Measurements from ENCODE around the gene F10. TPM values are rescaled to one million over a fixed set of nuclear protein-coding genes. Genes with fewer than 3 reads are reported as not detected.
A peak's percentile ranks its signal among the peaks of the same experiment; 100 is the strongest.

The F10 gene
- total RNA-seq, 2 donors from 2014 or later, result 25.5 to 31.5 TPM

GRCh38 chr13:113148940-113149503 is 26.4 kb downstream of the F10 start:
- no peak overlapping the region for H3K27ac ChIP-seq
- ATAC-seq (ENCODE audit: insufficient number of reproducible peaks, low FRiP score, low read depth) (no peak), DNase-seq (ENCODE audit: low spot score) (no peak)
- H3K36me3 ChIP-seq, result no peaks in the 10 kb centered on the region
- H3K9me3 ChIP-seq, result no peaks in the 10 kb centered on the region
- H3K4me1 ChIP-seq (ENCODE audit: control insufficient read depth in 1 of 2, low read depth in 2 of 2), result peaks cover 7 to 17% of the 10 kb centered on the region in 2 donors
- no peak overlapping the region for H3K4me3 ChIP-seq
- H3K27me3 ChIP-seq (replicated peaks; ENCODE audit: insufficient read depth), result no peaks in the 10 kb centered on the region
- TF ChIP-seq CTCF (IDR thresholded peaks at IDR 0.05), result no peak

GRCh38 chr13:113149711-113150549 is 27.3 kb downstream of the F10 start:
- H3K4me3 ChIP-seq, result no peak overlapping the region
- no peaks in the 10 kb centered on the region for H3K9me3 ChIP-seq
- no peak for DNase-seq (ENCODE audit: low spot score)
- peaks cover 7 to 17% of the 10 kb centered on the region in 2 donors for H3K4me1 ChIP-seq (ENCODE audit: control insufficient read depth in 1 of 2, low read depth in 2 of 2)
- H3K27ac ChIP-seq, result no peak overlapping the region
- H3K27me3 ChIP-seq (replicated peaks; ENCODE audit: insufficient read depth), result no peaks in the 10 kb centered on the region
- no peaks in the 10 kb centered on the region for H3K36me3 ChIP-seq
- TF ChIP-seq CTCF (IDR thresholded peaks at IDR 0.05), result no peak
- no peak for ATAC-seq (ENCODE audit: insufficient number of reproducible peaks, low FRiP score, low read depth)

GRCh38 chr13:113150550-113151365 is 28.2 kb downstream of the F10 start:
- Histone ChIP-seq H3K9me3 (no peaks in the 10 kb centered on the region), H3K36me3 (no peaks in the 10 kb centered on the region), H3K4me1 (ENCODE audit: control insufficient read depth in 1 of 2, low read depth in 2 of 2) (peaks cover 7 to 17% of the 10 kb centered on the region in 2 donors), H3K27me3 (replicated peaks; ENCODE audit: insufficient read depth) (no peaks in the 10 kb centered on the region), H3K4me3 (no peak overlapping the region), H3K27ac (no peak overlapping the region)
- DNase-seq (ENCODE audit: low spot score) (no peak), ATAC-seq (ENCODE audit: insufficient number of reproducible peaks, low FRiP score, low read depth) (no peak)
- no peak for TF ChIP-seq CTCF (IDR thresholded peaks at IDR 0.05)

- Histone ChIP-seq H3K4me1 (ENCODE audit: control insufficient read depth in 1 of 2, low read depth in 2 of 2) (peaks cover 7 to 17% of the 10 kb centered on the region in 2 donors), H3K36me3 (no peaks in the 10 kb centered on the region), H3K27me3 (replicated peaks; ENCODE audit: insufficient read depth) (no peaks in the 10 kb centered on the region), H3K4me3 (peak overlapping the region; percentile 72), H3K9me3 (no peaks in the 10 kb centered on the region), H3K27ac (no peak overlapping the region)
- ATAC-seq (ENCODE audit: insufficient number of reproducible peaks, low FRiP score, low read depth) (no peak), DNase-seq (ENCODE audit: low spot score) (no peak)
- TF ChIP-seq CTCF (IDR thresholded peaks at IDR 0.05), result no peak
Measured at GRCh38 chr13:113151745-113152690, 29.4 kb downstream of the F10 start.

Data from thoracic aorta (tissue), 2 donors.